Measurements from ENCODE around the gene VGLL2. TPM values are rescaled to one million over a fixed set of nuclear protein-coding genes. Genes with fewer than 3 reads are reported as not detected.

The VGLL2 gene, protein sequence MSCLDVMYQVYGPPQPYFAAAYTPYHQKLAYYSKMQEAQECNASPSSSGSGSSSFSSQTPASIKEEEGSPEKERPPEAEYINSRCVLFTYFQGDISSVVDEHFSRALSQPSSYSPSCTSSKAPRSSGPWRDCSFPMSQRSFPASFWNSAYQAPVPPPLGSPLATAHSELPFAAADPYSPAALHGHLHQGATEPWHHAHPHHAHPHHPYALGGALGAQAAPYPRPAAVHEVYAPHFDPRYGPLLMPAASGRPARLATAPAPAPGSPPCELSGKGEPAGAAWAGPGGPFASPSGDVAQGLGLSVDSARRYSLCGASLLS
- not detected in 2 replicates for total RNA-seq

GRCh38 chr6:117265410-117266256 is at the start of gene VGLL2:
TSS of gene VGLL2 (plus strand) at chr6:117265558. CDS start at chr6:117265764, 206 bp downstream.

Other genes starting within 250 kb of the VGLL2 start
- gene ROS1, start 160.4 kb downstream of the VGLL2 start, total RNA-seq = not detected in 2 replicates
- 24.3 and 27.6 TPM in 2 replicates for gene DCBLD1, start 217.1 kb downstream of the VGLL2 start, total RNA-seq